NCI-H1105 treated with DMSO at 0.1 percent for 48 hours (cell line): Measurements from ENCODE around the gene LAMC1.
A peak's percentile ranks its signal among the peaks of the same experiment; 100 is the strongest.

Experiments used
- DNase-seq: peaks from one replicate; lab custom pipeline; 2025; lab: John Stamatoyannopoulos, UW

Gene LAMC1

DNA sequence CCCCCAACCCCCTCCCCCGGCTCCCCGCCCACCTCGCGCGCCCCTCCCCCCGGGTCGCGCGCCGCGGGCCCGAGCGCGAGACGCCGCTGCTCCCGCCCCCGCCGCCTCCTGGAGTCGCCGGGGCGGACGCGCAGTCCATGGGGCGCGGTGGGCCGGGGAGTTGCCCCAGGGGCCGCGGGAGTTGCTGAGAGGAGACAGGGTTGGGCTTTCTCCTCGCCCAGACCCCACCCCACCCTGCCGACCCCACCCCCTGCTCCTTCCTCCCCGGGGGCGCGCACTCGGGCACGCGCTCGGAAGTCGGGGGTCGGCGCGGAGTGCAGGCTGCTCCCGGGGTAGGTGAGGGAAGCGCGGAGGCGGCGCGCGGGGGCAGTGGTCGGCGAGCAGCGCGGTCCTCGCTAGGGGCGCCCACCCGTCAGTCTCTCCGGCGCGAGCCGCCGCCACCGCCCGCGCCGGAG lies at the start of gene LAMC1:
LAMC1 (plus strand) TSS at position 275 of the 455 bp plus-strand sequence. CDS start 297 bp downstream, outside the sequence.
- DNase-seq = peak; percentile 78

DNA sequence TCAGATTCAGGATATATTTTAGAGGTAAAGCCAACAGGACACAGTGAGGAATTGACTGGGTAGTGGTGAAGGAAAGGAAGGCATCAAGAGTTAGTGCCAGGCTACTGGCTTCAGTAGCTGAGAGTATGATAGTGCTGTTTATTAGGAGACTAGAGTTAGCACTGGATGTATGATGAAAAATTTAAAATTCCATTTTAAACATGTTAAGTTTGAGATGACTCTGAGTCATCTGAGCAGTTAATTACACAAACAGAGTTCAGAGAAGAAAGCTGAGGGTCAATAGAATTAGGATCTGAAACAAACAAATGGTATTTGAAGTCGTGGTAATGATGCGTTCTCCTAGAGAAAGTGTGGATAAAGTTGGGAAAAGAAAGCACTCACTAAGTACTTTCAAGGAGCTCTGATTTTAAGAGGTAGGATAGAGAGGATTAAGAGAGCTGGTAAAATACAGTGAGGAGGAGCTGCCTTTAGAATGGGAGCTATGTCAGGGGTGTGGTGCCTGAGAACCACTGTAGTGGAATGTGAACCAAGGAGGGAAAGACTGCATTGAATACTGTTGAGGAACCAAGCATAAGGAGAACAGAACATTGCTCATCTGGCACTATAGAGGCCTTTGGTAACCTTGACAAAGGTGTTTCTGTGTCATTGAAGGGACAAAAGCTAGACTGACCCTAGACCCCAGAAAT lies 48.6 kb upstream of the LAMC1 start:
- DNase-seq = no peak

DNA sequence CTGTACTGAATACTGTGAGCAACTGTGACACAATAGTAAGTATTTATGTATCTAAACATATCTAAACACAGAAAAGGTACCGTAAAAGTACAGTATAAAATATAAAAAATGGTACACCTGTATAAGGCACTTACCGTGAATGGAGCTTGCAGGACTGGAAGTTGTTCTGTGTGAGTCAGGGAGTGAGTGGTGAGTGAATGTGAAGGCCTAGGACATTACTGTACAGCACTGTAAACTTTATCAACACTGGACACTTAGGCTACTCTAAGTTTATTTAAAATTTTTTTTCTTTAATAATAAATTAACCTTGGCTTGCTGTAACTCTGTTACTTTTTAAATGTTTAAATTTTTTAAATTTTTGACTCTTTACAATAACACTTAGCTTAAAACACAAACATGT lies 45.7 kb upstream of the LAMC1 start:
- DNase-seq = no peak

DNA sequence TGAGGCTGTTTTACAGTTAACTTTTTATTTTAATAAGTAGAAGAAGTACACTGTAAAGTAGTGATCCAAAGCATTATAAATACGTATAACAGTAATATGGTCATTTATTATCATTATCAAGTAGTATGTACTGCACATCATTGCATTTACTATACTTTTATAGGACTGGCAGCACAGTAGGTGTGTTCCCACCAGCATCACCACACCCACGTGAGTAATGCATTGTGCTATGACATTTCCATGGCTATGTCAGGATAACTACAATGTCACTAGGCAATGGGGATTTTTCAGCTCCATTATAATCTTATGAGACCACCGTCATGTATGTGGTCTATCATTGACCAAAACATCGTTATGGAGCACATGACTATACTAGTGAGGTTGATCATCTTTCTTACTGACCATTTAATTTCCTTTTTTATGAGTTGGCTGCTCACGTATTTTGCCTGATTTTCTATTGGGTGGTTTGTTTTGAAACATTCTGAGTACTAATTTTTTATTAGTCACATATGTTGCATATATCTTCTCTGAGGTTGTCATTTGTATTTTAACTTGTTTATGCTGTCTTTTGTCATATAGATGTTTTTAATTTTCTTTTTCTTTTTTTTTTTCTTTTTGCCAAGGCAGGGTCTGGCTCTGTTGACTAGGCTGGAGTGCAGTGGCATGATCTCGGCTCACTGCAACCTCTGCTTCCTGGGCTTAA lies 44.9 kb upstream of the LAMC1 start:
- no peak for DNase-seq

DNA sequence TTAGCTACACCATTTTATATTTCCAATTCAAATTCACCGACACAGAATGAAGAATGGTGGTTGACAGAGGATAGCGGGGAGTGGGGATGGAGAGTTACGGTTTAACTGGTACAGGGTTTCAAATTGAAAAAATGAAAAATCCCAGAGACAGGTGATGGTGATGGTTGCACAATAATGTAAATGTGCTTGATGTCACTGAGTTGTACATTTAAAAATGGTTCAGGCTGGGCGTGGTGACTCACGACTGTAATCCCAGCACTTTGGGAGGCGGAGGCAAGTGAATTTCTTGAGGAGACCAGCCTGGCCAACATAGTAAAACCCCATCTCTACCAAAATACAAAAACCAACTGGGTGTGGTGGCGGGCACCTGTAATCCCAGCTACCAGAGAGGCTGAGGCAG lies 39.1 kb upstream of the LAMC1 start:
- DNase-seq = no peak

DNA sequence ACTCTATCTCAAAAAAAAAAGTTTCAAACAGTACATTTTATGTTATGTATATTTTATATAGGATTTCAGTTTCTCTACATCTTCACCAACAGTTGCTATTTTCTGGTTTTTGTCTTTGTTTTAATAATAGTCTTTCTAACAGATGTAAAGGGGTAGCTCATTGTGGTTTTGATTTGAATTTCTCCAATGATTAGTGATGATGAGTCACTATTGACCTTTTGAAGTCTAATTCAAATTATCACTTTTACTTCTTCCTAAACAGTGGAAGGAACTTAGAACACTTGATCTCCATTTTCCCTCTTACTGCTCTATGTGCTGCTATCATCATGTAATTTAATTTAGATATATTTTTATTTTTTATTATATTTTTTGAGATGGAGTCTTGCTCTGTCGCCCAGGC lies 38.6 kb upstream of the LAMC1 start:
- DNase-seq = no peak

DNA sequence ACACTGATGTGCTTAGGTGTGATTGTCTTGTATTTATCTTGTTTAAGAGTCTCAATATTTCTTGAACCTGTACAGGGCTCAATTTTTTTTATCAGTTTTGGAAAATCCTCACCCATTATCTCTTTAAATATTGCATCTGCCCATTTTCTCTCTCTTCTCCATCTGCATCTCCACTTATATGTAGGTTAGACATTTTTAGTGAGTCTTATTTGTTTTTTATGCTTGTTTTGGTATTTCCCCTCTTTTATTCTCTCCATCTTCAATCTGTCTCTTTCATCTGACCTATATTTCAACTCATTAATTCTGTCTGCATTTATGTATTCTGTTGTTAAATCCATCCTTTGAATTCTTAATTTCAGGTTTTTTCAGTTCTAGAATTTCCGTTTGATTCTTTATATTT lies 37.3 kb upstream of the LAMC1 start:
- DNase-seq = no peak

DNA sequence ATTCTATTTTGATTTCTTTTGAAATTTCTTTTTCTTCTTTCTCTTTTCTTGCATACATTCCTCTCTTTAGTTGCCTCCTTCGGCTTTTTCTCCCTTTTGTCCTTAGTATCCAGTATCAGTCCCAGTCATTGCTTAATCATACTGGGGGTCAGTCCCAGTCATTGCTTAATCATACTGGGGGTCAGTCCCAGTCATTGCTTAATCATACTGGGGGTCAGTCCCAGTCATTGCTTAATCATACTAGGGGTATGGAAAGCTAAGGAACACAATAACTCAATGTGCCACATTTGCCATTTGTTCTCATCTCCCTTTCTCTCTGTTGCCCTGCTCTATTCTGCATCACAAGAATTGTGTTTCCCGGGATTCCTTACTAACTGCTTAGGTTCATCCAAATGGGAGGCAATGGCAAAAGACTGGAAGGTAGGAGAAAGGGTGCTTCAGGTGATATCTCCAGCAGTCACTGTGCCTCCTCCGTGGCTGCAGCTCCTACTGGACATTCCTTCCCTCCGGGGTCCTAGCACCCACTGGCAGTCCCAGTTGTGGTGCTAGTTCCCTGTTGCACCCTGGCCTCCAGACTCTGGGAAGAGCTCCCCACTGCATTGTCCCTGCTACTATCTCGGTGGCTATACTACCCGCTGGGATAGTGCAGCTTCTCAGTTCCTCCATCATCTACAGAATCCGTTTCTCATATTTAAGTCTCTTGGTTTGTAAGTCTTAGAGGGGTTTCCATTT lies 32.6 kb upstream of the LAMC1 start:
- DNase-seq = no peak

DNA sequence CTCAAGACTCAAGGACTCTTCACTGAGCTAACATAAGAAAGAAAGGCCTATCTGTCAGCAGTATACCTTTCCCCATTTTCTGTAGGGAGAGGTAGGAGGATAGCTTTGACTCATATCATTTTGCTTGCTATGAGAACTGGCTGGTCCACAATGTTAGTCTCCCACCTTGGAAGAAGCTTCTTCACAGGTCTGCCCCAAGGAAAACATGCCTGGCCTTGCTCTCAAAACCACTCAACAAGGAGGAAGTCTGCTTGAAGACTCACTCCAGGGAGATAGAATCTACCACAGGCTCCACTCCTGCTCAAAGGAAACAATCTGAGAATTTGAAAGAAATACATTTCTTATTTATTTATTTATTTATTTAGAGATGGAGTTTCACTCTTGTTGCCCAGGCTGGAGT lies 29.5 kb upstream of the LAMC1 start:
- no peak for DNase-seq

DNA sequence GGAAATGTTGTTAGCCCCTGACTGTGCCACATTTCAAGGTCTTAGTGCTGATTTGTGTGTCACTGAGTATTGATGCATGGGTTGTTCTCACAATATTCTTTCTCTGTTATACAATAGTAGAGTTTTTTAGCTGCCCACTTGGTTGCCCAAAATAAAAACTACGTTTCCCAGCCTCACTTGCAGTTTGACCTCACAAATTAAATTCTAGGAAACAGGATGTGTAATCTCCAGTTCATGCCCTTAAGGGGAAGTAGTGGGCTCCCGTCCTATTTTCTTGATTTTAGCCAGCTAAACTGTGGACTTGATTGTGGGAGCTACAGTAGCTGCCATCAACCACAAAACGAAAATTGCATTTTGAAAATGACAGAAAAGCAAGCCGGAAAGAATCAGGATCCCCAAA lies 27.3 kb upstream of the LAMC1 start:
- DNase-seq = no peak

DNA sequence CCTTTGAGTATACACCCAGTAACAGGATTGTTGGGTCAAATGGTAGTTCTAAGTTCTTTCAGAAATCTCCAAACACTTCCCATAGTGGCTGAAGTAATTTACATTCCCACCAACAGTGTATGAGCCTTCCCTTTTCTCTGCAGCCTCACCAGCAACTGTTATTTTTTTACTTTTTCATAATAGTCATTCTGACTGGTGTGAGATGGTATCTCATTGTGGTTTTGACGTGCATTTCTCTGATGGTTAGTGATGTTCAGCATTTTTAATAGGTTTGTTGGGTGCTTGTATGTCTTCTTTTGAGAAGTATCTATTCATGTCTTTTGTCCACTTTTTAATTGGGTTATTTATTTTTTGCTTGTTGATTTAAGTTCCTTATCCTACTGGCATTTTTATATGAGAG lies 26.4 kb upstream of the LAMC1 start:
- no peak for DNase-seq

DNA sequence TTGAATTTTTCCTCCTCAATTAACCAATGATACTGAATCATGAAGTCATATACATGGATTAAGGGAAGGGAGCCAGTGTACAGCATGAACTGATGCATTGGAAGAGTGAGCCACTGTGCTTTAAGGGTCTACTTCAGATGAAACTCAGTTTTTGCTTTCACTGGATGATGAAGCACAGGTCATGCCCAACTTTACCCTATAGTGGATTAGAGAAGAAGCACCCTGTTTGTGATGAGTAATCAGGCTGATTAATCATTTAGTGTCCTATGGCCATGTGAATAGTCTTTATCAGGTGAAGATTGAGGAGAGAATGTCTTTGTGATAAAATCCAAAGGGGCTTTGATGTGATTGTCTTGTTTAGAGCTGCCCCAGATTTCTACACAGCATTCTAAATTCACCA lies 24.7 kb upstream of the LAMC1 start:
- DNase-seq = no peak

DNA sequence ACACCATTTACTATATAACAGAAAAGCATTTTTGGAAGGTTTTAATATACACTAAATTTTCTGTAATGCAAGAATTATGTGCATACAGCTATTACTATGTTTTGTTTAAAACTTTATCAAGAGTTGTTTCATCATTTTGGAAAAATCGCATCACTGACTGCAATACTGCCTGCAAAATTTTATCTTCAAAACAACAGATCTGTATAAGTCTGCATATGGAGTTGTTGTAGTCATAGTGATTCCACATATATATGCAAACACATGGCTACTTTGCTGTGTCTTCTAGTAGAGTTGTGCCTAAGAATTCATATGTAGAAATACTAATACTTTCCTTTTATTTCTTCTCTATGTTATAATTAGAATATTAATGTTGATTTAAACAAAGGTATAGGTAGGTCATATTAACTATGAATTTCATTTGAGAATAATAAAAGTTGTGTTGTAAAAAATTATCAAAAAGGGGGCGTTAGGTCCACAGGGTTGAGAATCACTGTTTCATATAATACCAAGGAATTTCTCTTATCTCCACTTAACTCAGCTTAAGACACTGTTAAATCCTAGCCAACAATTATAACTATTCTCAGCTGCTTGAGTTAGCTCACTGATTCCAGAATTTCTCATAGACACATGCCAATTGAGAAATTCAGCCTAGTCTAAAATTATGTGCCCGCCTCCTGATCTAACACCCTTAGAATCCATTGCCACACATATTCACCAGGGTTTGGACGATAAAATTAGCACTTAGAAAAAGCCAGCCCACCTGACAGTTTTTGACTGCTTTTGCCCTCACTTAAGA lies 22.9 kb upstream of the LAMC1 start:
- no peak for DNase-seq

DNA sequence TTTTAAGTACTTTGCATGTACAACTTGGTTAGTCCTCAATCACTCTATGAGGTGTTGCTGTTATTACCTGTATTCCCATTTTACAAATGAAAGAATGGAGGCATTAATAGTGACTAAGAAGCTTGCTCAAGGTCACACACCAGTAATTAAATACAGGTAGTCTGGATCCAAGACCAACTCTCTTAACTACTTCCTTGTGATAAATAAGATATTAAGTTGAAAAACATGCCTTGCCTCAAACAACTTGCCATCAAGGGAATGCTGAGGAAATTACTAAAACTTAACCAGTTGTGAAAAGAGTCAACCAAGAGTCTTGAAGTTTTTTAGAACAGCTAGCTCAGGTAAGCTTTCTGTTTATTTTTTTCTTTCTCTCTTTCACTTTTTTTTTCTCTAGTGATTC lies 21.0 kb upstream of the LAMC1 start:
- DNase-seq = no peak

DNA sequence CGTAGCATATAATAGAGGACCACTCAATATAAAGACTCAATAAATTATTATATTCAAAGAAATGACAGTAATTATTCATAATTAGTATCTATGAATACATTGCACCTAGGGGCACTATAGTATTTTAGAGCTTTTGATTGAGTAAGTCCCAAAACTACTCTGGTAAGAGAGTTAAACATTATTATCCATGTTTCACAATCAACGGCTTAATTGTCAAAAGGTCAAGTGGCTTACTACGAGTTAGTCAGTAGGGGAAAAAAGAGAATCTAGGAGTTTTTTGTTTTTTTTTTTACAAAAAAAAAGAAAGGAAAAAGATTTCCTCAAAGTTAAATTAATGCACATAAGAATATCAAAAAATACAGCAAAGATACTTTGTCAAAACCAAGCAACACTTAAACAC lies 20.4 kb upstream of the LAMC1 start:
- peak; percentile 28 for DNase-seq

DNA sequence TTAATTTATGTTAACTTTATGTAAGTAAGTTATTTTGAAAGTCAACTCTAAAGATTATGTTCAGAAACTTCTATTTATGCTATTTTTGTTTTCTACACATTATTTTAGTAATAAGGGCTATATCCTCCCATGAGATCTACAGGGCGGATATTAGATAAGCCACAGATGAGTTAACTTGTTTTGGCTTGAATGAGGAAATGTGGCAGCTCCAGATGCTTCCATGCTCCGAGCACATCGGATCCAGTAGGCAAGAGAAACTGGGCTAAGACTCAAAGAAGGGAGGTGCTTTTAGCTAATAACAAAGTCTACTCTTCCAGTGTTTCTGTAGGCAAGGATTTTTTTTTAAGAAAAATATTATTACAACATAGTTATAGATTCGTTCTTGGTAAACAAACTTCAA lies 20.0 kb upstream of the LAMC1 start:
- no peak for DNase-seq

DNA sequence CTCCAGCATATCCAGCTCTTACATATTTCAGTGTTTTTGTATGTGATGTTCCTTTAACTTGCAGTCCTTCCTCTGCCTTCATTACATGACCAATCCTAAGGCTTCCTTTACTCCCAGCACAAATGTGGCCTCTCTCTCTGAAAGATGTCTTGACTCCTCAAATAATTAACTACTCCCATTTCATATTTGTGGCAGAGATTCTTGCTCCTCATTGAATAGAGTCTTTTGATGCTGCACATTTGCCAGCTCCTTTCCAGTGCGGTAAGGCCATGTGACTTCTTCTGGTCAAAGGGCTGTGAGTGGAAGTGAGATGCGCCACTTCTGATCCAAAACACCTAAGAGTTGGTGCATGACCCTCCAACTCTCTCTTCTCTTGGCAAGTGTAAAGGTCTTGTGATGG lies 19.1 kb upstream of the LAMC1 start:
- no peak for DNase-seq

DNA sequence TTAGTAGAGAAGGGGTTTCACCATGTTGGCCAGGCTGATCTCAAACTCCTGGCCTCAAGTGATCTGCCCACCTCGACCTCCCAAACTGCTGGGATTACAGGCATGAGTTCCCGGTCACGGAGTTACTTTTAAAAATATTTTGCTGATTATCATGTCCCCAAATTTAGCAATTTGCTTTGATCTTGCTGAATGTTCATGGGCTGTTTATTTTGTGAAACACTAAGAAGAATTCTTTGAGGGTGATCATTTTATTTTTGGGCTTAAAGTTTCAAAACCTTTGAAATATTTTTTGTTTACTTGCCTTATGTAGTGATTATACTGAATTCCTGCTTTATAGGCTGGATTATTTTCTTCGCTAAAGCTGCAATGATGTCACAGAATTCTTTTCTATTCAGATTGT lies 11.4 kb upstream of the LAMC1 start:
- no peak for DNase-seq

DNA sequence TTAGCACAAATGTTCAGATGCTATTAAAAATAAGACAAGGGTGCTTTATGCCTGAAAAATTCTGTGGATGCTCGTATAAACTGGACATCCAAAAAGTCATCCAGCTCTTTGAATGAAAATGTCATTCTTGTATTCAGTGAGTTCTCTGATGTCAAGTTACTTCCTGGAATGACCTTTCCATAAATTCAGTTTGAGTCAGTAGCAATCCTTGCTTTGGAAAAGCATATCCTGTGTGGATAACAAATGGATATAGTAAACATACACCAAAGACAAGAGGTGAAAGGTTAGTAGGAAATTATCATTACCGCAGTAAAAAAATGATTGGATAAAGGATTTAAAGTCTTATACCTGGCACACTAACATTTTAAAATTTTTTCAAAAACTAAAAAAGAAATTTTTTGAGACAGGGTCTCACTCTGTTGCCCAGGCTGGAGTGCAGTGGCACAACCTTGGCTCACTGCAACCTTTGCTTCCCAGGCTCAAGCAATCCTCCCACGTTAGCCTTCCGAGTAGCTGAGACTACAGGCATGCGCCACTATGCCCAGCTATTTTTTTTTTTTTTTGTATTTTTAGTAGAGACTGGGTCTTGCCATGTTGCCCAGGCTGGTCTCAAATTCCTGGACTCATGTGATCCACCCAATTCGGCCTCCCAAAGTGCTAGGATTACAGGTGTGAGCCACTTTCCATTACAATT lies 10.8 kb upstream of the LAMC1 start:
- no peak for DNase-seq

DNA sequence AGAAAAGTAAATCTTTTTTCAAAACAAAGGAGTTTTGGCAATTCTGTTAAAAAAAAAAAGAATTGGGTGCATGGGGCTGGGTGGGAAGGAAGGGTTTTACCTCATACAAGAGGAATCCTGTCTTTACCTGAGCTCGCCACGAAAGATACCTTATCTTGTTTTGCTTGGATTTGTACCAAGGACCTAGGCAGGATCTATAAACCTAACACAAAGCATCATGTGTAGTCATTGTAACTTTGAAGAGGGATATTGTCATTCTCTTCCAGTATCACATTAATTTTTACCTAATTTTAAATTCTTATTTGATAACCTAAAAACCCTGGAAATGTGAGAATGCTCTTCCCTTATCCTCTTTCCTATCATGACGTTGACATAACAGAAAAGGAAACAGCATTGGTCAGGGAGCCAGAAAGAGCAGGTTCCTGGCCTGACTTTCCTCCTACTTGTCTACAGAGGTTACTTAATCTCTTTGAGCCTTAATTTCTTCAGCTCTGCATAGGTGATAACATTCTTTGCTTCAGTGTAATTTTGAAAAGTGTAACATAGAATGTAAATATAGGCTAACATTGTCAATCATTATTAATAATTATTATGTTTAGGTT lies 4.0 kb upstream of the LAMC1 start:
- DNase-seq = no peak

DNA sequence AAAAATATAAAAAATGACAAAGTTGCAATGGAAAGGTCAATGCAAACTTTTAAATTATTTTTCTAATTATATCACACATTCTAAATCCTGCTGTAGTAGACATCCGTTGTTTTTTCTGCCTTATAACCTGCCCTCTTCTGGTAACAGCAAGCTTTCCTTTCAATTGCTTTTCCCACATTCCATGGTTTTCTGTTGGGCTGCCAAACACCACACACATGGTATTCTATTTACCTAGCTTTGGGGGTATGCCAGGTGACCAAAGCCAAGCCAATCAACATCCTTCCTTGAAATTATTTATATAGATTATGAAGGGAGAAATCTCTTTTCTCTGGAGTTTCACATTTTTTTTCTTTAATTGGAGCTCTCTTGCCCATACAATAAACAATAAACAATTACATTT lies 3.4 kb upstream of the LAMC1 start:
- no peak for DNase-seq
